GM19193 (cell line): ENCODE results near the gene CORO2A.
A peak's percentile ranks its signal among the peaks of the same experiment; 100 is the strongest.

ENCODE experiments used
- POLR2A ChIP-seq: IDR thresholded peaks from 4 replicates; pipeline ENCODE4 v1.6.1; 2011; ENCODE audit not compliant: insufficient read depth, insufficient read length; ENCODE audit errors: extremely low read depth

Gene CORO2A

DNA sequence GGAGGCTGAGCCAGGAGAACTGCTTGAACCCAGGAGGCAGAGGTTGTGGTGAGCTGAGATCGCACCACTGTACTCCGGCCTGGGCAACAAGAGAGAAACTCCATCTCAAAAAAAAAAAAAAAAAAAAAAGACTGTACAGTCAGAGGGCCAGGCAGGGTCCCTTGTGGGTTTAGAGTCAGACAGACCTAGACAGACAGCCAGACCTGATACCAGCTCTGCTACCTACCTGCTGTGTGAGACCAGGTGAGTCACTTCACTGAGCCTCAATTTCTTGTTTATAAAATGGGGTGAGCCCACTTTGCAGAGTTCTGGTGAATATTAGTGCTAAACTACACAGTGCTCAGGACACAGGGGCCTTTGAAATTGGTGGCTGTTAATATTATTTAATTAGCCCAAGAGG is 93.1 kb downstream of the CORO2A start:
- no peak for TF ChIP-seq POLR2A

DNA sequence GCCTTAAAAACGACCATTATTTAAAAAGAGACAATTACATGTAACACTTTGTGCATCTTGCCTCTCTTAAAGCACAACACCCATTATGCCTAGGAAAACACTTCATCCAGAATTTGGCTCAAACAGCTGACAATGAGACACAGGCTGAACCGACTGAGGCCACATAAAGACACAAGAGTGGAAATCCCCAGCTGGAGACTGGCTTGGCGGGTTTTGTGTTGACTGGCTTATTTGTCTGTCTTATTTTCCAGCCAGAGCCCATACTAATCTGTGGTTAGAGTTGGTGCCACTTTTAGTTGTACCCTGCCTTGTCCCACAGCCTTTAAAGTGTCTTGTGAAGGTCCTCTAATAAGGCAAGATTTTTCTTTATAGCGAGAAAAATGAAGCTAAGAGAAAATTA is 94.6 kb downstream of the CORO2A start:
- no peak for TF ChIP-seq POLR2A

GRCh38 chr9:98096091-98096490 is 96.3 kb downstream of the CORO2A start:
- TF ChIP-seq POLR2A = no peak

DNA sequence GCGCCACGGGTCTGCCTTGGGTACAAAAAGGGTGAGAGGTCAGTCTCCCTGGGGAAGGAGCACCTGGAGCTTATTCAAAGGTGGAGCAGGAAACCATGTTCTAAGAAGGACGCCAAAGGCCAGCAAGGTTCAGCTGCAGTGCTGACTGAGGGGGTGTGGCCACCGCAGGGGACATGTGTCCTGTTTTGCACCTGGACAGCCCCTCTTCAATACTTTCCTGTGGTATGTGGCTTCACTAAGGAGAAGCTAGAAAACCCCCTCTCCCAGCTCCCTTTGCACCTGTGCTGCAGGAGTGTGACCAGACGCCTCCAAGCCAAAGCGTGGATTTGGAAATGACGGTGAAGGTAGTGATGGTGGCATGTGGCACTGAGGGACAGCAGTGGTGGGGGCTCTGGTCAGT is 97.0 kb downstream of the CORO2A start:
- no peak for TF ChIP-seq POLR2A

DNA sequence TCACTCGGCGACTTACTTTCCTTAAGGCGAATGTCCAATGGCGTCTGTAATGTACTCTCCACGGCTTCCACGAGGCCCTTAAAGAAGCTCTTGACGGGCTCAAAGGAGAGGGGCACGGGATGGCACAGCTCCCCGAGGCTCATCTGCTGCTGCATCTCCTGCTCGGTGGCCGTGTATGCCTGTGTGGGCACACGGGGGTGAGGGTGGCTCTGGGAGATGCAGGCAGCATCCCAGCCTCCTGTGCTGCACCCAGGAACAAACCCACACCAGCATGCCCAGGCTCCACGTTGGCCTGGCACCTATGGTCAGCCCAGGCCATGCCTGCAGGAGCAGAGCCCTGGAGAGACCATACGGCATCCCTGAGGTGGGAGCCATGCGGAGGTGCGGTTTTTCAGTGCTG is 97.6 kb downstream of the CORO2A start:
- no peak for TF ChIP-seq POLR2A

- TF ChIP-seq POLR2A = no peak
Measured at GRCh38 chr9:98094316-98094715, 98.1 kb downstream of the CORO2A start.

GRCh38 chr9:98092613-98092931 is 99.9 kb downstream of the CORO2A start:
- no peak for TF ChIP-seq POLR2A

DNA sequence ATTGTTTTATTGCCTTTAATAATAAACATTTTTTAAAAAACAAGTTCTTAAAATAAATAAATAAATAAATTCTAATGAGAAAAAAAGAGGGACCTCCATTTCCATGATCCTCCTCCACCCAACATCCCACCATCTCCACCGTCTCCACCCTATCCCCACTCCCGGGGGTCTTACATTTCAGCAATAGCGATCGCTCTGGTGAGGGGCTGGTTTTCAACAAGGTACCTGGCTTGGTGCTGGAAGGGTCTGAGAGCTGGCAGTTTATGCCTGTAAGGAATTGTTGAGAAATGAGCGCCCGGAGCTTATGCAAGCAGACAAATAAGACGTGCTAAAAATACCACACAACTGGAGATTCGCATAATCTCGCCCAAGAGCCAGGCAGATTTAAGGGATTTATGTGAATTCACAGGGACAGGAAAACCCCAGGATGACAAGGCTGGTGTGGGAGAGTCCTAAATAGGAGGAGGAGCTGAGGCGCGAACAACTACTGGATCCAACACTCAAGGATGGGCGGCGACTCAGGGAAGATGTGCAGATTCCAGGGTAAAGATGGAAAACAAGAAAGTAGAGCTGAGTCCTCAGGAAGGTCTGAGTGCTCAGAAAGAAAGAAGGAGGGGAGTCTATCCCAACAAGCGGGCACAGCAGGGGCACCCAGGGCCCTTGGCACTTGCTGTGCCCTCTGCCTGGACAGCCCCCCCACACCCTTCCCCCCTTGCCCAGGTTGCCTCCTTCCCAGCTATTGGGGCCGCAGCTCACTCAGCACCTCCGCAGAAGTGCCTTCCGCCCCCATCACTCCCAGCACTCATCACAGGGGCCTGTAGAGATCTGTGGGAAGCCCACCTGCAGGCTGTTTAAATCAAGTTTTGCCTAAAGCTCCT is 100.5 kb downstream of the CORO2A start:
- no peak for TF ChIP-seq POLR2A

DNA sequence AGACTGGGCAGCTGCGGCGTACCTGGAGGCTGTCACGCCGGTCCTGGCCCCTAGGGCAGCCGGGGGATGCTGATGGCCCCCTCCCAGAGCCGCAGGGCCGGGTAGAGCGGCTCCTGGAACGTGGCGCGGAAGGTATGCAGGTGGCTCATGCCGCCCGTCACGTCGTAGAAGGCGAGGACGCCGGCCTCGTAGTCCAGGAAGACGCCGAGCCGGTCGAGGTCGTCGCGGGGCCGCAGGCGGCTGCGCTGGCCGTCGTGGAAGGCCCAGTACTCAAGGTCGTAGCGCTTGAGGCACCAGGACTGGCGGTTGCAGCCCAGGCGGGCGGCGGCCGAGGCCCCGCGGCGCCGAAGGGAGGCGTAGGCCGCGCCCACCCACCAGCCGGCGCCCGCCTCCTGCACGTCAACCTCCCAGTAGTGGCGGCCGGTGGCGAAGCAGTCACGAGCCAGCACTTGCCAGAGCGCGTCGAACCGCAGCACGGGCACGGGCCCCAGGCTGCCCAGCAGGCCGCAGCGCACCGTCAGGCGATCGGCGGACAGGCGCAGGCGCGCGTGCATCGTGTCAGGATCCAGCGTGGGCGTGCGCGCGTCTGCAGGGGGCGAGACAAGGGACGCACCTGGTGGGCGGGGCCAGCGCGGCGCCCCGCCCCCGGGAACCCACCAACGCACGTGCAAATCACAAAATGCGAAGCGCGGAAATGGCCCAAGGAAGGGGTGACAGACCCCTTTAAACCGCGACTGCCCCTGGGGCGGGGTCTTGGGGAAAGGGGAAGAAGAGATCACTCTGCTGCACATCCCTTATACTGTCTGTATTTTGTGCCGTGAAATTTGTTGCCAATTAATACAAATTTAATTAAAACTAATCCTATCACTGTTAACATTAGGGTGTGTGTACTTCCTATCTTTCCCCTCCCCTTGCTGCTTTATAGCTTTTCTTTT is 104.8 kb downstream of the CORO2A start:
- TF ChIP-seq POLR2A = peak; percentile 36

DNA sequence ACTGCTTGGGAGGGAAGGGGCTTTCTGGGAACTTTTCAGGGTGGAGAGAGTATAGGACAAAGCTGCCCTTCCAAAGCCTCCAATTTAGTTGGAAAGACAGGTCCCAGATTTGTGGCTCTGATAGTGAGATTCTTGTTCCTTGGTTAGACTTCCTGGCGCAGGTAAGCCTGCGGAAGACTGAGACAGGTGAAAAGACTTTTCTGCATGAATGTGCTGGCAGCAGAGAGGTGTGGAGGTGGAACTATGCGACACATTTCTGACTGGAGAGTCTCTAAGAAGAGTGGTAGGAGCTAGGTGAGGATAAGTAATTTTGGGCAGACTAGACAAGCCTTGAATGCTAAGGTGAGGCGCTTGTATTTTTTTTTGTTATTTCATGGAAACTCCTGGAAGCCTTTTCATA is 106.0 kb downstream of the CORO2A start:
- TF ChIP-seq POLR2A = no peak

GRCh38 chr9:98085944-98086343 is 106.5 kb downstream of the CORO2A start:
- no peak for TF ChIP-seq POLR2A

DNA sequence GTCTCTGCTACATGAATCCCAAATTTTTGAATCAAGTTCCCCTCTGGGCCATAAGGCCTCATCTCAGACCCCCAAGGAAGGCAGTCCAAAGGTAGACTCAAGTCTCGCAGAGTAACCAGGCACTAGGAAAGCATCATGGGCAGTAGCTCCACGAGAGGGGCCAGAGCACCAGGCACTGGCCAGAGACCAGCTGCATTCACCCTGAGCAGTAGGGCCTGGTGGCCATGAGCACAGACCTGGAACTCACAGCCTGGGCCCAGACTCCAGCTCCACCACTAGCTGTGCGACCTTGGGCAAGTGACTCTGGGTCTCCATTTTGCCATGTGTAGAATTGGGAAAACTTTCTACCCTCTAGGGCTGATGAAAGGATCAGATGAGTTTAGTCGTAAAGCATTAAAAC is 107.4 kb downstream of the CORO2A start:
- no peak for TF ChIP-seq POLR2A

DNA sequence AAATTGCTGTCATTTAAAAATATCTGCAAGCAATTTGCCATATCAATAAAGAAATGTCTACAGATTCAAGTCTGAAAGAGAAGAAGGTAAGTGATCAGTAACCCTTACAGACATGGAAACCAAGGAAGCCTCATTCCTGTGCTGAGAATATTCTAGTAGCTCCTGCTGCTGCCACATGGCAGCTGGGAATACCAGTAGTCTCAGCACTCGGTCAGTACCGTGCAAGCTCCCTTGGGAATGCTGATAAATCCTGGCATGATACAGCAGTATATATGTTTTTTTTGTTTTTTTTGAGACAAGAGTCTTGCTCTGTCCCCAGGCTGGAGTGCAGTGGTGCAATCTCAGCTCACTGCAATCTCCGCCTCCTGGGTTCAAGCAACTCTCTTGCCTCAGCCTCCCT is 108.0 kb downstream of the CORO2A start:
- TF ChIP-seq POLR2A = no peak

- no peak for TF ChIP-seq POLR2A
Measured at GRCh38 chr9:98083566-98084183, 108.8 kb downstream of the CORO2A start.

- no peak for TF ChIP-seq POLR2A
Measured at GRCh38 chr9:98083061-98083501, 109.4 kb downstream of the CORO2A start.
